SK-N-SH (cell line): ENCODE results near the gene SLC34A3. TPM values are rescaled to one million over a fixed set of nuclear protein-coding genes. Genes with fewer than 3 reads are reported as not detected.

Experiments
- CTCF ChIA-PET: fragments of 300-600, 350-600 bp; formaldehyde crosslinking; extraction: SDS; loops from one replicate; lab custom pipeline; 2021; lab: Yijun Ruan, JAX
- POLR2A ChIA-PET: fragments of 350-600 bp; sonication (Branson Sonifier 250); formaldehyde crosslinking; extraction: SDS; loops from one replicate; lab custom pipeline; 2020; ENCODE audit warnings: antibody characterized with exemption, inconsistent platforms; lab: Yijun Ruan, JAX
- DNase-seq: peaks from one replicate; pipeline ENCODE4 v3.0.0; 2012
- H2AFZ ChIP-seq: fragments of 200-600 bp; sonication (generic); 2 replicates; pipeline ENCODE4 v1.8.1; 2016; ENCODE audit warnings: antibody characterized with exemption, mild to moderate bottlenecking, low read depth
- H3F3A ChIP-seq: fragments of 200-600 bp; sonication (generic); replicated peaks from 2 replicates; pipeline ENCODE3; 2016; ENCODE audit warnings: antibody characterized with exemption, mild to moderate bottlenecking; ENCODE audit not compliant: insufficient read depth
- H3K27ac ChIP-seq, 2 experiments: fragments of 200-500 bp in 1 of 2; fragments of 200-600 bp in 1 of 2; sonication (Bioruptor generic) in 1 of 2; sonication (generic), shearing (Covaris generic) in 1 of 2; 2 replicates each; pipeline versions ENCODE4 v1.5.1 to v1.6.1; 2014 to 2016; ENCODE audit warnings: low read depth in 2 of 2, inconsistent platforms in 1 of 2, low read length in 1 of 2, mild to moderate bottlenecking in 1 of 2, mixed read lengths in 1 of 2
- H3K27me3 ChIP-seq: fragments of 200-600 bp; sonication (generic), shearing (Covaris generic); 2 replicates; pipeline ENCODE4 v1.6.1; 2016; ENCODE audit warnings: mixed run types; ENCODE audit not compliant: insufficient read depth
- H3K36me3 ChIP-seq, 2 experiments: fragments of 200-500 bp in 1 of 2; fragments of 200-600 bp in 1 of 2; sonication (Bioruptor generic) in 1 of 2; sonication (generic) in 1 of 2; replicated peaks in 1 of 2; 2 replicates each; pipeline versions ENCODE3 to v1.5.1; 2014 to 2016; ENCODE audit warnings: low read length in 1 of 2, mild to moderate bottlenecking in 1 of 2; ENCODE audit not compliant: insufficient read depth in 2 of 2, control insufficient read depth in 1 of 2
- H3K4me1 ChIP-seq, 2 experiments: fragments of 200-500 bp in 1 of 2; fragments of 200-600 bp in 1 of 2; sonication (Bioruptor generic) in 1 of 2; sonication (generic), shearing (Covaris generic) in 1 of 2; 2 replicates each; pipeline versions ENCODE4 v1.5.1 to v1.6.1; 2014 to 2016; ENCODE audit warnings: low read depth in 1 of 2, low read length in 1 of 2, mixed run types in 1 of 2; ENCODE audit not compliant: insufficient read depth in 2 of 2, control insufficient read depth in 1 of 2
- H3K4me2 ChIP-seq: fragments of 200-600 bp; sonication (generic), shearing (Covaris generic); 2 replicates; pipeline ENCODE4 v1.6.1; 2017; ENCODE audit warnings: mixed run types
- H3K4me3 ChIP-seq, 2 experiments: fragments of 200-500 bp in 1 of 2; fragments of 200-600 bp in 1 of 2; sonication (Bioruptor generic) in 1 of 2; sonication (generic), shearing (Covaris generic) in 1 of 2; 2 replicates each; pipeline versions ENCODE4 v1.5.1 to v1.8.1; 2014 to 2016; ENCODE audit warnings: low read depth in 2 of 2, inconsistent platforms in 1 of 2, low read length in 1 of 2, mild to moderate bottlenecking in 1 of 2, mixed read lengths in 1 of 2, moderate library complexity in 1 of 2
- H3K79me2 ChIP-seq: fragments of 200-600 bp; sonication (generic); 2 replicates; pipeline ENCODE4 v1.8.1; 2017; ENCODE audit warnings: mild to moderate bottlenecking; ENCODE audit not compliant: insufficient read depth
- H3K9ac ChIP-seq: fragments of 200-600 bp; sonication (generic); 2 replicates; pipeline ENCODE4 v1.6.1; 2017; ENCODE audit warnings: mixed run types
- H3K9me2 ChIP-seq: fragments of 200-600 bp; sonication (generic); 2 replicates; pipeline ENCODE4 v1.6.1; 2017; ENCODE audit warnings: mixed run types
- H3K9me3 ChIP-seq: fragments of 200-600 bp; sonication (generic); 2 replicates; pipeline ENCODE4 v1.6.1; 2017; ENCODE audit warnings: mixed run types, mild to moderate bottlenecking, moderate library complexity
- H4K20me1 ChIP-seq: fragments of 200-600 bp; sonication (generic); 2 replicates; pipeline ENCODE4 v1.6.1; 2017; ENCODE audit warnings: mild to moderate bottlenecking, mixed run types; ENCODE audit not compliant: insufficient read depth
- EZH2phosphoT487 ChIP-seq: fragments of 200-600 bp; sonication (generic); IDR thresholded peaks from 2 replicates; pipeline ENCODE4 v1.6.1; 2017; ENCODE audit warnings: low read depth, mixed run types, mild to moderate bottlenecking, antibody characterized with exemption, moderate library complexity, borderline replicate concordance
- FOSL2 ChIP-seq: IDR thresholded peaks from 2 replicates; pipeline ENCODE4 v1.4.0; 2012; ENCODE audit warnings: low read depth, mild to moderate bottlenecking, moderate library complexity, borderline replicate concordance
- FOXJ3 ChIP-seq: sonication (generic); formaldehyde crosslinking; IDR thresholded peaks from 2 replicates; pipeline ENCODE4 v1.5.1; 2020; ENCODE audit warnings: mild to moderate bottlenecking, missing genetic modification reagents
- GABPA ChIP-seq: IDR thresholded peaks from 2 replicates; pipeline ENCODE4 v1.4.0; 2012; ENCODE audit warnings: low read depth, mild to moderate bottlenecking
- IRF3 ChIP-seq: fragments of 150-350 bp; IDR thresholded peaks from 2 replicates; pipeline ENCODE4 v1.6.1; 2016; ENCODE audit warnings: mild to moderate bottlenecking, low read depth, low read length
- JUND ChIP-seq: IDR thresholded peaks from 2 replicates; pipeline ENCODE4 v1.4.0; 2012
- MAX ChIP-seq: IDR thresholded peaks from 2 replicates; pipeline ENCODE4 v1.4.0; 2012; ENCODE audit warnings: low read depth
- MXI1 ChIP-seq: IDR thresholded peaks from 2 replicates; pipeline ENCODE4 v1.6.1; 2012; ENCODE audit warnings: mild to moderate bottlenecking, low read depth, low read length, improper control_type of control experiment
- RAD21 ChIP-seq: IDR thresholded peaks from 2 replicates; pipeline ENCODE4 v1.6.1; 2012; ENCODE audit warnings: mild to moderate bottlenecking, low read length
- REST ChIP-seq: IDR thresholded peaks from 2 replicates; pipeline ENCODE4 v1.6.1; 2012; ENCODE audit warnings: mild to moderate bottlenecking, low read depth, low read length, moderate library complexity
- SIN3A ChIP-seq: IDR thresholded peaks from 2 replicates; pipeline ENCODE4 v1.6.1; 2012; ENCODE audit warnings: low read depth, mild to moderate bottlenecking, low read length, moderate library complexity, borderline replicate concordance
- WGBS: methylation state at CpG from one replicate; pipeline ENCODE4 v1.1.6; 2017; ENCODE audit warnings: low lambda C conversion rate; 5-methylcytosine and 5-hydroxymethylcytosine counted together
- polyA plus RNA-seq, 3 experiments: library from polyadenylated mRNA; depleted of rRNA; stranded (reverse); fragments of >200 nt; gene quantifications; 2 replicates each; pipeline ENCODE4 v1.2.3, GENCODE V29; 2012

SLC34A3 gene
- polyA plus RNA-seq, 1 of the 3 experiments (the other 2 are of a cell fraction), result not detected

- Histone ChIP-seq H3K36me3 (peaks cover 0 to 14% of the 10 kb centered on the region in 2 experiments), H3F3A (no peaks in the 10 kb centered on the region), H3K9me2 (no peaks in the 10 kb centered on the region), H3K27ac (no peak overlapping the region), H3K27me3 (no peaks in the 10 kb centered on the region), H3K4me3 (no peak overlapping the region), H4K20me1 (no peaks in the 10 kb centered on the region), H3K4me2 (no peak overlapping the region), H3K9ac (no peak overlapping the region), H3K4me1 (peaks cover under 1 to 5% of the 10 kb centered on the region in 2 experiments; a peak in 1 of 4 replicates), H2AFZ (no peak overlapping the region), H3K9me3 (no peaks in the 10 kb centered on the region)
- no peak for DNase-seq
- POLR2A ChIA-PET, result interaction anchor here (1.7 kb wide), 1 partner anchor 10 kb away, joined by 3 read pairs; no protein-coding TSS in a partner anchor
- CTCF ChIA-PET, result interaction anchor here (0.9 kb wide), 1 partner anchor 188 kb away, joined by 3 read pairs; no protein-coding TSS in a partner anchor
- 84% methylated on average over 20 of the region's 36 CpGs for WGBS
- TF ChIP-seq SIN3A (no peak), EZH2phosphoT487 (no peak), FOSL2 (no peak), MAX (no peak), IRF3 (no peak), GABPA (no peak), FOXJ3 (no peak), MXI1 (no peak), RAD21 (no peak), JUND (no peak), REST (no peak)
- TF ChIP-seq, all 33 proteins: peak for 0
- H3K79me2 ChIP-seq, result no peaks in the 10 kb centered on the region
These were observed 13.2 kb upstream of the SLC34A3 start for GRCh38 chr9:137217276-137218211.
